OCI-LY3 (cell line): ENCODE data around the gene SLC38A10.

Experiments used
- H2AFZ ChIP-seq: fragments of 200-600, 300-600 bp; shearing (Covaris generic); 2 replicates; pipeline ENCODE4 v1.6.0; 2014; ENCODE audit warnings: antibody characterized with exemption, low read depth, low read length
- H3K27ac ChIP-seq: fragments of 200-600, 300-600 bp; sonication (generic); 2 replicates; pipeline ENCODE4 v1.5.1; 2014; ENCODE audit warnings: mild to moderate bottlenecking, low read length, moderate library complexity, mixed read lengths
- H3K27me3 ChIP-seq: fragments of 200-600, 300-600 bp; sonication (generic); 2 replicates; pipeline ENCODE4 v1.6.1; 2014; ENCODE audit warnings: low read depth, low read length, mixed read lengths
- H3K36me3 ChIP-seq: fragments of 200-600, 300-600 bp; sonication (generic); replicated peaks from 2 replicates; pipeline ENCODE3; 2014; ENCODE audit warnings: low read depth, low read length, mixed read lengths
- H3K4me1 ChIP-seq: fragments of 300-600, 200-600 bp; sonication (generic); 2 replicates; pipeline ENCODE4 v1.6.1; 2014; ENCODE audit warnings: low read length, mixed read lengths
- H3K4me2 ChIP-seq: fragments of 200-600, 300-600 bp; sonication (generic); 2 replicates; pipeline ENCODE4 v1.6.1; 2014; ENCODE audit warnings: low read length, mixed read lengths
- H3K4me3 ChIP-seq: fragments of 300-600, 200-600 bp; sonication (generic); 2 replicates; pipeline ENCODE4 v1.5.1; 2014; ENCODE audit warnings: antibody characterized with exemption, mild to moderate bottlenecking, low read length, moderate library complexity
- H3K79me2 ChIP-seq: fragments of 300-600, 200-600 bp; shearing (Covaris generic); 2 replicates; pipeline ENCODE4 v1.6.1; 2014; ENCODE audit warnings: mild to moderate bottlenecking, low read length, mixed read lengths
- H3K9ac ChIP-seq: fragments of 300-600, 200-600 bp; shearing (Covaris generic); 2 replicates; pipeline ENCODE4 v1.6.0; 2014; ENCODE audit warnings: mild to moderate bottlenecking, low read length, moderate library complexity
- H3K9me3 ChIP-seq: fragments of 200-600, 300-600 bp; shearing (Covaris generic); 2 replicates; pipeline ENCODE4 v1.6.1; 2014; ENCODE audit warnings: low read length, mixed read lengths; ENCODE audit not compliant: insufficient read depth
- H4K20me1 ChIP-seq: fragments of 200-600, 300-600 bp; sonication (generic); 2 replicates; pipeline ENCODE4 v1.6.1; 2016; ENCODE audit warnings: low read length, mixed read lengths; ENCODE audit not compliant: insufficient read depth
- EZH2phosphoT487 ChIP-seq: fragments of 200-600 bp; shearing (Covaris generic); IDR thresholded peaks from 2 replicates; pipeline ENCODE4 v1.6.1; 2018; ENCODE audit warnings: antibody characterized with exemption, mixed run types, low read depth
- TF ChIP-seq, protein P1 (sequence below): fragments of 200-600, 300-600 bp; sonication (generic); IDR thresholded peaks from 2 replicates; pipeline ENCODE4 v1.5.1; 2014; ENCODE audit warnings: antibody characterized with exemption, low read length, low read depth

The SLC38A10 gene

DNA sequence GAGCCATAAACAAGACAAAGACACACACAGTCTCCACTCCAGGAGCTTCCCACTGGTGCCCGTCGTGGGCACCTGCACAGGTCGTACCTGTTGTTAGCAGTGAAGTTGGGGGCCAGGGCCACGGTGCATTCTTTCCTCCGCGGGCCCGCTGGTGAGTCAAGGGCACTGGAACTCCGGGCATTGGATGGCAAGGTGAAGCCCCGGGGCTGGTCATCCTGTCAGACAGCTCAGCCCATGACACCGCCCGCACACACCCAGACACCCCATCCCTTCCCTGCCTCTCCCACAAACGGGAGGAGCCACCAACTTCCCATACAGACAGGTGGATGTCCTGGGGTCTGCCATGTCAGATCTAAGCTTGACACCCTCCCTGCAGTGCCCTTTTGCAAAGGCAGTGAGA, 88.5 kb downstream of the SLC38A10 start:
- no peaks in the 10 kb centered on the region; the same call in 1 of the 2 replicates for H3K4me1 ChIP-seq
- H3K9me3 ChIP-seq, result no peaks in the 10 kb centered on the region
- no peak overlapping the region for H2AFZ ChIP-seq
- H3K79me2 ChIP-seq, result no peaks in the 10 kb centered on the region
- H3K4me3 ChIP-seq, result no peak overlapping the region
- H4K20me1 ChIP-seq, result no peaks in the 10 kb centered on the region
- no peak for TF ChIP-seq EZH2phosphoT487
- H3K9ac ChIP-seq, result no peak overlapping the region
- no peak overlapping the region for H3K4me2 ChIP-seq
- H3K36me3 ChIP-seq, result no peaks in the 10 kb centered on the region
- H3K27ac ChIP-seq, result no peak overlapping the region
- no peaks in the 10 kb centered on the region for H3K27me3 ChIP-seq

DNA sequence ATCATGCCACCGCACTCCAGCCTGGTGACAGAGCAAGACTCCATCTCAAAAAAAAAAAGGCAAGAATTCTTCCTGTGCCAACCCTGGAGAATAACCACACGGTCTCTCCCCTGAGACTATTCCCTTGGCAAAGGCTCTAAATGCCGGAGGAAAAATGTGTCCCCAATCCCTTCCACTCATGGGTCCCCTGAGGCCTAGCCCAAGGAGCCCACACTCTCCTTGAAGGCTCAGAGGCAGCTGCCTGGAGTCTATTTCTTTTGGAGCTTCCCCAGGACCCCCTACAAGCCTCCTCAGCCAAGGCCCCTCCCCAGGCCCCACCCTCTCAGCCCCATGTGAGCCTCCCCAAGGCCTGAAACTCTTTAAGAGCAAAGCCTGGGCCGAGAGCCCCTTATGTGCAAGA, 88.9 kb downstream of the SLC38A10 start:
- H2AFZ ChIP-seq, result no peak overlapping the region
- H4K20me1 ChIP-seq, result no peaks in the 10 kb centered on the region
- no peaks in the 10 kb centered on the region for H3K27me3 ChIP-seq
- H3K36me3 ChIP-seq, result no peaks in the 10 kb centered on the region
- H3K4me1 ChIP-seq, result no peaks in the 10 kb centered on the region; the same call in 1 of the 2 replicates
- no peak overlapping the region for H3K9ac ChIP-seq
- TF ChIP-seq EZH2phosphoT487, result no peak
- TF ChIP-seq, protein P1, sequence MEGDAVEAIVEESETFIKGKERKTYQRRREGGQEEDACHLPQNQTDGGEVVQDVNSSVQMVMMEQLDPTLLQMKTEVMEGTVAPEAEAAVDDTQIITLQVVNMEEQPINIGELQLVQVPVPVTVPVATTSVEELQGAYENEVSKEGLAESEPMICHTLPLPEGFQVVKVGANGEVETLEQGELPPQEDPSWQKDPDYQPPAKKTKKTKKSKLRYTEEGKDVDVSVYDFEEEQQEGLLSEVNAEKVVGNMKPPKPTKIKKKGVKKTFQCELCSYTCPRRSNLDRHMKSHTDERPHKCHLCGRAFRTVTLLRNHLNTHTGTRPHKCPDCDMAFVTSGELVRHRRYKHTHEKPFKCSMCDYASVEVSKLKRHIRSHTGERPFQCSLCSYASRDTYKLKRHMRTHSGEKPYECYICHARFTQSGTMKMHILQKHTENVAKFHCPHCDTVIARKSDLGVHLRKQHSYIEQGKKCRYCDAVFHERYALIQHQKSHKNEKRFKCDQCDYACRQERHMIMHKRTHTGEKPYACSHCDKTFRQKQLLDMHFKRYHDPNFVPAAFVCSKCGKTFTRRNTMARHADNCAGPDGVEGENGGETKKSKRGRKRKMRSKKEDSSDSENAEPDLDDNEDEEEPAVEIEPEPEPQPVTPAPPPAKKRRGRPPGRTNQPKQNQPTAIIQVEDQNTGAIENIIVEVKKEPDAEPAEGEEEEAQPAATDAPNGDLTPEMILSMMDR, result no peak
- H3K4me3 ChIP-seq, result no peak overlapping the region
- H3K79me2 ChIP-seq, result no peaks in the 10 kb centered on the region
- no peak overlapping the region for H3K4me2 ChIP-seq
- H3K27ac ChIP-seq, result no peak overlapping the region
- H3K9me3 ChIP-seq, result no peaks in the 10 kb centered on the region

DNA sequence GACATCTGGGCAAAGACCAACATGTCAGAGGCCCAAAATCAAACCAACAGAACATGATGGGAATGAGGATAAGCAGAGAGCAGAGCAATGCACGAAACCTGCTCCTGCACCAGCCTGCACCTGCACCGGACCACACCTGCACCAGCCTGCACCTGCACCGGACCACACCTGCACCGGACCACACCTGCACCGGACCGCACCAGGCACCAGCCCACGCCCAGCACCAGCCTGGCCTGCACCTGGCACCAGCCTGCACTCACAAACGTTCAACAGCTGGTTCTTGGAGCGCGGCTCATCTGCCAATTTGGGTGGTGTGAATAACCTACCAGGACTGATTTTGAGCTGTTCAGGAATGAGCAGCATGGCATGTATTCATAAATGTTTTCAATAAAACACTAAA, 90.5 kb downstream of the SLC38A10 start:
- no peak overlapping the region for H3K9ac ChIP-seq
- no peak overlapping the region for H2AFZ ChIP-seq
- no peak overlapping the region for H3K4me2 ChIP-seq
- TF ChIP-seq, protein P1, result no peak
- TF ChIP-seq EZH2phosphoT487, result no peak
- no peak overlapping the region for H3K4me3 ChIP-seq
- H3K79me2 ChIP-seq, result no peaks in the 10 kb centered on the region
- H3K36me3 ChIP-seq, result no peaks in the 10 kb centered on the region
- H3K27ac ChIP-seq, result no peak overlapping the region
- no peaks in the 10 kb centered on the region; the same call in 1 of the 2 replicates for H3K4me1 ChIP-seq
- H3K27me3 ChIP-seq, result no peaks in the 10 kb centered on the region
- H4K20me1 ChIP-seq, result no peaks in the 10 kb centered on the region
- H3K9me3 ChIP-seq, result no peaks in the 10 kb centered on the region

DNA sequence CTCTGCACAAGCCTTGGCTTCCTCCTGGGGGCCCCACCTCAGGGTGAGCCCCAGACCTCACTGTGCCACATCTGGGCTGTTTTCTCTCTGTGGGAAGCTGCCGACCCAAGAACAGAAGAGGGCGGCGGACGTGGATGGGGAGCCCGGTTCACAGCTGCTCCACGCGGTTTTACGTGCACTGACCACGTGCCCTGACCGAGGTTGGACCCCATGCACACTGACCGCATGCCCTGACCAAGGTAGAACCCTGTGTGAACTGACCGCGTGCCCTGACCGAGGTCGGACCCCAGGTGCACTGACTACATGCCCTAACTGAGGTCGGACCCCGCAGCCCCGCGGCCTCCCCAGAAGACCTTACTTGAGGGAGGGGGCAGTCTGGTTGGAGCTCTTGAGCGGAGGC, 92.0 kb downstream of the SLC38A10 start:
- H3K4me2 ChIP-seq, result no peak overlapping the region
- H3K4me3 ChIP-seq, result no peak overlapping the region
- no peaks in the 10 kb centered on the region for H4K20me1 ChIP-seq
- no peak overlapping the region for H3K27ac ChIP-seq
- H3K27me3 ChIP-seq, result no peaks in the 10 kb centered on the region
- H2AFZ ChIP-seq, result no peak overlapping the region
- H3K36me3 ChIP-seq, result no peaks in the 10 kb centered on the region
- H3K9me3 ChIP-seq, result no peaks in the 10 kb centered on the region
- H3K9ac ChIP-seq, result no peak overlapping the region
- no peaks in the 10 kb centered on the region for H3K79me2 ChIP-seq
- TF ChIP-seq EZH2phosphoT487, result no peak
- TF ChIP-seq, protein P1, result no peak
- H3K4me1 ChIP-seq, result no peaks in the 10 kb centered on the region; the same call in 1 of the 2 replicates

DNA sequence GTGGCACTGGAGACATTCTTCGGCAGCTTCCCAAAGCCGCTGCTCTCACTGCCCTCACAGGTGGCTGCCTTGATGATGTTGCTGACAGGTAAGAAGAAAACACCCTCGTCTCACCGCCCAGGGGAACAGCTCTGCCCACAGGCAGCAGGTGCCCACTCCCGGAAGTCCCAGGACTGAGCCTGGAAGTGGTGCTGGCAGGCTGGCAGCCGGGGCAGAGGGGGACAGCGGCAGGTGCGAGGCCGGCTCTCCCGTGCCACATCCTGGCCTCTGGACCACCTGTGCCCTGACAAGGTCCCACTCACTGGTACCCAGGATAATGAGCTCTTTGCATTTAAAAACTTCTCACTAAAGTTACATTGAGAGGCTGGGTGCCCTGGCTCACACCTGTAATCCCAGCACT, 92.8 kb downstream of the SLC38A10 start:
- Histone ChIP-seq H3K36me3 (no peaks in the 10 kb centered on the region), H4K20me1 (no peaks in the 10 kb centered on the region), H3K4me3 (no peak overlapping the region), H2AFZ (no peak overlapping the region), H3K79me2 (no peaks in the 10 kb centered on the region), H3K4me1 (no peaks in the 10 kb centered on the region), H3K27ac (no peak overlapping the region), H3K4me2 (no peak overlapping the region), H3K9me3 (no peaks in the 10 kb centered on the region), H3K27me3 (no peaks in the 10 kb centered on the region), H3K9ac (no peak overlapping the region)
- TF ChIP-seq EZH2phosphoT487, result no peak
- TF ChIP-seq, protein P1, result no peak
